HG02759 (cell line): ENCODE measurements around the gene TPMT.
A peak's percentile ranks its signal among the peaks of the same experiment; 100 is the strongest.
"Not testable (repeated sequence)": the region's sequence is repeated elsewhere in the genome, so short reads cannot be mapped to it uniquely, and the experiment has no call there.

Experiments
- ATAC-seq: cut with Tn5 transposase; IDR thresholded peaks from one replicate; pipeline ENCODE4 v1.9.1; 2021; ENCODE audit warnings: mild to moderate bottlenecking, moderate library complexity; ENCODE audit not compliant: unreplicated experiment

Gene TPMT

DNA sequence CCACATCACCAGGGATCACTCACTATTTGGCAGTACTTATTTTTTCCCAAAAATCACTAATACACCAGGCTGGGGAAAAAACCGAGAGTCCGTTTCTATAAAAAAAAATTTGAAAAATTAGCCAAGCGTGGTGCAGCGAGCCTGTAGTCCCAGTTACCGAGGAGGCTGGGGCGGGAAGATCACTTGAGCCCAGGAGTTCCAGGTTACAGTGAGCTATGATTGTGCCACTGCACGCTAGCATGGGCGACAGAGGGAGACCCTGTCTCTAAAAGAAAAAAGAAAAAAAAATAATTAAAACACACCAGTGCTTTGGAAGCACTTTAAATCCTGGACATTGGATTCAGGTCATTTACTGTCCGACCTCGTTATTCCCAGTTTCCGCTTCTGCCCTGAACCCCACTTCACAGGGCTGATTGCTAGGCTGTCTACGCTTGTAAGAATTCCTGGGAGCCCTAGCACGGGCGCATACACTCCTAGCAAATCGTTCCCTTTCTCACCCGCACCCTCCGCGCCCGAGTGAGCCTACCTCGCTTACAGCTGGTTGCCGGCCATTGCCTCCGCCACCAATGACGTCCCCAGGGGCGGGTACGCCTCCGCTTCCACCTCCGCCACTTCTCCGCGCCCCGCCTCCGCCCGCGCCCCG is at the start of gene TPMT:
TSS of gene TPMT (minus strand) at position 571 of the 643 bp plus-strand sequence. CDS start 5,950 bp downstream, outside the sequence.
- peak; percentile 52 for ATAC-seq

DNA sequence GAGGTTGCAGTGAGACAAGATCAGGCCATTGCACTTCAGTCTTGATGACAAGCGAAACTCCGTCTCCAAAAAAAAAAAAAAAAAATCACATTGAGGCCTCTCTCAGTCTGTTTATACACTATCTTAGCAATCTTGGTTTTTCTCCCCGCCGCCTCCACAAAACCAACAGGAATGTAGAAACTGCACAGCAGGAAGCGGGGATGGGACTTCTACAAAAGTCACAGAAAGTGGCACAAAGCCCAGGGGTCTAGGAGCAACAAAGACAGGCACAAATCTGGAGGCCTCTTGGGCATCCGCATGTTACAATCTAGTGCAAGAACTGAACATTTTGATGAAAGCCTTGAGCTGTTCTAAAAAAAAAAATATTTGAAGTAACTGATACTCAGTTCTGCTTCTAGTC is 48.9 kb upstream of the TPMT start:
- ATAC-seq = no peak

DNA sequence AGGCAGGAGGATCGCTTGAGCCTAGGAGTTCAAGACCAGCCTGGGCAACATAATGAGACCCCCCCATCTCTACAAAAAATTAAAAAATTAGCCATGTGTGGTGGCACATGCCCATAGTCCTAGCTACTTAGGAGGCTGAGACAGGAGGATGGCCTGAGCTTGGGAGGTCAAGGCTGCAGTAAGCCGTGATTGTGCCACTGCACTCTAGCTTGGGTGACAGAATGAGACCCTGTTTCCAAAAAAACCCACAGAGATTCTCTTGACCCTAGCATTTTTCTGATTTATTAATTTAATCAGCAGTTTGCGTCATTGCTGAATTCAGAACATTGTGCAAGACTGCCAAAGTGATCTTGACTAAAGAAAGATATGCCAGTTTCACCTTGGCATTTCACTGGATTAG is 37.1 kb upstream of the TPMT start:
- no peak for ATAC-seq

DNA sequence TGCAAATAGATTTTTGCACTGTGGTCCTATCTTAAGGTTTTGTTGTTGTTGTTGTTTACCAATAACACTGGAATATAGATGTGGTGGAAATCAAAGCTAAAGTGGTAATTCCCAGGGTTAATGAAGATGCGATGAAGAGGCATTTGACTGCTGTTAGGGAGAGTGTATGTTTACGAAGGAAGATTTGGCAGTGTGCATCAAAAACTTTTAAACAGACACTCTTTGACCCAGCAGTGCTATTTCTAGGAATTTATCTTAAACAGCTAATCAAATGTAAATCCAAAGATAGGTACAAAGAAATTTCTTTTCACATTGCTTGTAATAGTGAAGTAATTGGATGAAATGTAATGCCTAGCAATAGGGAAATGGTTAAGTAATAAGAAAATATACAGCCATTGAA is 34.3 kb upstream of the TPMT start:
- ATAC-seq = no peak

DNA sequence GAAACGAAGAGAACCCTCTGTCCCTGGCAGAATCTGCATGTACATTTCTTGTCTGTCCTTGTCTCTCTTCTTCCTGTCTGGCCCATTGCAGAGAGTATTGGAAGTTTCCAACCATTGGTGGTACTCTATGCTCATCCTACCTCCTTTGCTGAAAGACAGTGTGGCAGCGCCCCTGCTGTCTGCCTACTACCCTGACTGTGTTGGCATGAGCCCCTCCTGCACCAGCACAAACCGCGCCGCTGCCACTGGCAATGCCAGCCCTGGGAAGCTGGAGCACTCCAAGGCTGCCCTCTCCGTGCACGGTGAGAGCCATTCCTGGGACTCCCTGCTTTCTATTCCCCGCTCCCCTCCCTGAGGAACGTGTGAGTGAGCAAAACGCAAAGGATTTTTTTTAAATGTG is 32.8 kb upstream of the TPMT start:
- no peak for ATAC-seq

DNA sequence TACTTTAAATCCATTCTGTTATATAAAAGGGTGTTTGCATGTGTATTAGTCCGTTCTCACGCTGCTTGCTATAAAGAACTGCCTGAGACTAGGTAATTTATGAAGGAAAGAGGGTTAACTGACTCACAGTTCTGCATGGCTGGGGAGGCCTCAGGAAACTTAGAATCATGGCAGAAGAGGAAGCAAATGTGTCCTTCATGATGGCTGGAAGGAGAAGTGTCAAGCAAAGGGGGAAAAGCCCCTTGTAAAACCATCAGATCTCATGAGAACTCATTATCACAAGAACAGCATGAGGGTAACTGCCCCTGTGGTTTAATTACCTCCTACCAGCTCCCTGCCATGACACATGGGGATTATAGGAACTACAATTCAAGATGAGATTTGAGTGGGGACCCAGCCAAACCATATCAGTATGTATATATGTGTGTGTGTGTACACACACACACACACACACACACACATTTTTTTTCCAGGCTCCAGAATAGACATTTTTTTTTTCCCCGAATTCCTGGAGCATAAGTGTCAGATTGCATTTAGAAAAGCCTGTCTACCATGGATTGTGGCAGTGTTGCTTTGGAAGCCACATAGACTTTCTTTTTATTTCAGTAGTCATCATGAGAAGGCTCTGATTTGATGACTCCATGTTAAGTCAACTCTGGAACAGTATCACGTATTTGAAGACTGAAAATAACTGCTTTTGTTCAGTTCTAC is 31.8 kb upstream of the TPMT start:
- ATAC-seq = peak; percentile 52

DNA sequence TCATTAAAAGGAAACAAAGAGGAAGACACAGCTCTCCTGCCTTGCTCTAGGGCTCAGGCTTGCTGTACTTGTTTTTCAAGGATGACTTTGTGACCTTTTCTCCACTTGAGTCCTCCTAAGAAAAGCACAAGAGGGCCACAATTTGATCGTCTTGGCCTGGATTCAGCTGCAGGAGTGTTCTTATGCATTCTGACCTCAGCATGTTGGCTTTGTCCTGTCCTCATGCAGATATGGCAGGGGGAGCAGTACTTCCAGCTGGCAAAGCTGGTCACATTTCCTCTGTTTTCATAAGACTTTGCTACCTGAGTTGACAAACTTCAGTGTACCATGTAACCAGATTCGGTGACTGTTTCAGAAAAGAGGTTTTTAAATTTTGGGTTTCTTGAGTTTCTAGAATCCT is 31.2 kb upstream of the TPMT start:
- peak; percentile 44 for ATAC-seq

DNA sequence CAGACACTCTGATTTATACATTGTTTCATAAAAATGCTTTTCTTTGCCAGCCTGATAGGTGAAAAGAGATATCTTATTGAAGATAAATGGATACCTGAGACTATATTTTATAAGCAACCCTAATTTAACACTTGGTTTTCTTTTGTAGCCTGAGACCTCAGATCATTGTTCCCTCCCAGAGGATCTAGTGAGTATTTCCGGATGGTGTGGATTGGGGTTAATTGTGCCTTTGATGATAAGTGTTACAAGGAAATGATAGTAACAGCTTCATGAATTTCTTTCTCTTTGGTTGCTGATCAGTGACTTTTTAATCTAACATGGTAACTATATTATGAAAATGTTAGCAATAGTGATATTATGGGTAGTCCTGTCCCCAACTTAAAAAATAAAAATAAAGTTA is 30.7 kb upstream of the TPMT start:
- ATAC-seq = no peak

DNA sequence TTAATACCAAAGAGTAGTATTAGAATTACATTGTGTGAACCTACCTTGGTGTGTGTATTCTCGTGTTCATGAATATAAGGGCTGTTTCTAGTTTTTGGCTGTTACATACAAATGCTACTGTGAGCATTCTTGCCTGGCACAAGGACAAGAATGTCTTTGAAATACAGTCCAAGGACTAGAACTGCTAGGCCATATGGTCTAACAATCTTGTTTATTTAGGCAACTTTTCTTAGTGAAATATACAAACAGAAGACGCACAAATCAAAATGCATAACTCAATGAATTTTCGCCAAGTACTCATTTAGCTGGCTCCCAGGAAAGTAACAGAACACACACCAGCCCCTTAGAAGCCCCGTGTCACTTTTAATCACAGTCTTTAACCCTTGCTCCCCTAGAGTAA is 28.9 kb upstream of the TPMT start:
- no peak for ATAC-seq

DNA sequence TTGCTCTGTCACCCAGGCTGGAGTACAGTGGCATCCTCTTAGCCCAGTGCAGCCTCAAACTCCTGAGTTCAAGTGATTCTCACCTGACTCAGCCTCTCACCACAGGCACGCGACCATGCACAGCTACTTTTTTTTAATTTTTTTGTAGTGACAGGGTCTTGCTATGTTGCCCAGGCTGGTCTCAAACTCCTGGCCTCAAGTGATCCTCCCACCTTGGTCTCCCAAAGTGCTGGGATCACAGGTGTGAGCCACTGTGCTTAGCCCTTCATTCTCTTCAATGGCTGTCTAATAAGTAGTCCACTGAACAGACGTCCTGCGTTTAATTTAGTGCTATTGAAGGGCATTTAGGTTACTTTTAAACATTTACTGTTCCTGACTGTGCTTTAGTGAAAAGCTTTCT is 27.7 kb upstream of the TPMT start:
- ATAC-seq = no peak

DNA sequence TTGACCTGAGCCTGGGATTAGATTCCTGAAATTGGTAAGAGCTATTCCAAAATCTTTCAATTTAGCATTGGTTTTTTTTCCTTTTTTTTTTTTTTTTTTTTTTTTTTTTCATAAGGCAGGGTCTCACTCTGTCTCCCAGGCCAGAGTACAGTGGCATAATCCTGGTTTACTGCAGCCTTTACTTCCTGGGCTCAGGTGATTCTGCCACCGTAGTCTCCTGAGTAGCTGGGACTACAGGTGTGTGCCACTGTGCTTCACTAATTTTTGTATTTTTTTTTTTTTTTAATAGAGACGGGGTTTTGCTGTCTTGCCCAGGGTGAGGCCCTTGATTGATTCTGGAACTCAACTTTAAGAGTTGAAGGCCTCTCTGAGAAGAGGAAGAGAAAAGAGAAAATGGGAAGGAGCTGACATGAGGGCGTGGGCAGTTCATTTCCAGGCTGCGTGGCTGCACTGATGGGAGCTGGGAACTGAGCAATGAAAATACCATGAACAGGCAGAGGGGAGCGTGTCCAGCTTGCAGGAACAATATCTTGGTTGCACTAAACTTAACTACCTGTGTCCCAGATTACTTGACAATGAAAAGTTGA is 25.0 kb upstream of the TPMT start:
- no peak for ATAC-seq

DNA sequence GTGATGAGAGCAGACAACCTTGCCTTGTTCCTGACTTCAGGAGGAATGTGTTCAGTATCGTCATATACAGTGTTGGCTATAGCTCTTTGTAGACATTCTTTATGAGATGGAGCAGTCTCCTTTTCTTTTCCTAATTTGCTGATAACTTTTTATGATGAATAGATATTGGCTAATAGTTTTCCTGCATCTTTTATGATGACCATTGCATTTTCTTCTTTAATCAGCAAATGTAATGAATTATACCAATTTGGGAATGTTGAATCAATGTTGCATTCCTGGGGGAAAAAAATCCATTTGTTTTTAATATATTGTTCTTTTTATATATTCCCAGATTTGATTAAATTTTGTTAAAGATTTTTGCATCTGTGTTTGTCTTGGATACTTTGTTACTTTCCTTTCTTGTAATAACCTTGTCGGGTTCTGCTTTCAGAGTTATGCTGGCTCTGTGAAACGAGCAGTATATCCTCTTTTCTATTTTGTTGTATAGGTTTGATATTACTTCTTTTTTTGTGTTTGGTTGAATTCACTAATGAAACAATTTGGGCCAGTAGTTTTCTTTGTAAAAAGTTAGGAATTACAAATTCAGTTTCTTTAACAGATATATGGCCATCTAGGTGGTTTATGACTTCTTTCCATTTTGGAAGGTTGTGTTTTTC is 24.2 kb upstream of the TPMT start:
- ATAC-seq = no peak

DNA sequence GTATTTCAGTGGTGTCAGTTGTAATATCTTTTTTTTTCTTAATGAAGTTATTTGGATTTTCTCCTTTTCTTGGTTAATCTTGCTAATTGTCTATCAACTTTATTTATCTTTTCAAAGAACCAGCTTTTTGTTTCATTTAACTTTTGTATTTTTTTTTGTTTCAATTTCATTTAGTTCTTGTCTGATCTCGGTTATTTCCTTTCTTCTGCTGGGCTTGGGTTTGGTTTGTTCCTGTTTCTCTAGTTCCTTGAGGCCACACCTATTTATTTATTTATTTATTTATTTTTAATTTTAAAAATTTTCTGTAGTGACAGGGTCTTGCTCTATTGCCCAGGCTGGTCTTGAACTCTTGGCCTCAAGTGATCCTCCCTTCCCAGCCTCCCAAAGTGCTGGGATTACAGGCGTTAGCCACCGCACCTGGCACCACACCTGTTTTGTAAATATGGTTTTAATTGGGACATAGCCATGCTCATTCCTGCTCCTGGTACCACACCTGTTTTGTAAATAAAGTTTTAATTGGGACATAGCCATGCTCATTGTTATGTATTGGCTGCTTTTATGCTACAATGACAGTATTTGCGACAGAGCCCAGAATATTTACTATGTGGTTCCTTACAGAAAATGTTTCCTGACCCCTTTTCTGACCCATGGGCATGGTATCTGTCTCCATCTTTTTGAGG is 22.5 kb upstream of the TPMT start:
- no peak for ATAC-seq

DNA sequence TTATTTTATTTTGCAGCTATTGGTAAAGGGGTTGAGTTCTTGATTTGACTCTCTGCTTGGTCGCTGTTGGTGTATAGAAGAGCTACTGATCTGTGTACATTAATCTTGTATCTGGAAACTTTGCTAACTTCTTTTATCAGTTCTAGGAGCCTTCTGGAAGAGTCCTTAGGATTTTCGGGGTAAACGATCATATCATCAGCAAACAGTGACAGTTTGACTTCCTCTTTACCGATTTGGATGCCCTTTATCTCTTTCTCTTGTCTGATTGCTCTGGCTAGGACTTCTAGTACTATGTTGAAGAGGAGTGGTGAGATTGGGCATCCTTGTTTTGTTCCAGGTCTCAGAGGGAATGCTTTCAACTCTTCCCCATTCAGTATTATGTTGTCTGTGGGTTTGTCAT is 21.3 kb upstream of the TPMT start:
- not testable (repeated sequence) for ATAC-seq

DNA sequence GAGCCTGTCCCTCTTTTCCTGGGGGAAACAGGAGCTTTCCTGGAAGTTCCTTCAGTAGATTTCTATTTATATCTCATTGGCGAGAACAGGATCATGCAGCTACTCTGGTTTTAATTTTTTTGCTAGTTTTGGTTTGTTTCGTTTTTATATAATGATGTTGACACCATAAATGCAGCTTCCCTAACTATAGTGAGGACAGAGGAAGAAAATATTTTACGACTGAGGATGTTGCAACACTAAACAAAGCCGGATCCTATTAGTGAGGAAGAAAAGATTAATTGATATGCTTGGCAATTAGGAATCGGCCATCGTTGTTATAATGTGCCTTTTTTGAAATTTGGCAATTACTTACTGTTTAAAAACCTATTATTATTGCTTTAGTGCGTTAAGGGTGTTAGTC is 17.0 kb upstream of the TPMT start:
- no peak for ATAC-seq

DNA sequence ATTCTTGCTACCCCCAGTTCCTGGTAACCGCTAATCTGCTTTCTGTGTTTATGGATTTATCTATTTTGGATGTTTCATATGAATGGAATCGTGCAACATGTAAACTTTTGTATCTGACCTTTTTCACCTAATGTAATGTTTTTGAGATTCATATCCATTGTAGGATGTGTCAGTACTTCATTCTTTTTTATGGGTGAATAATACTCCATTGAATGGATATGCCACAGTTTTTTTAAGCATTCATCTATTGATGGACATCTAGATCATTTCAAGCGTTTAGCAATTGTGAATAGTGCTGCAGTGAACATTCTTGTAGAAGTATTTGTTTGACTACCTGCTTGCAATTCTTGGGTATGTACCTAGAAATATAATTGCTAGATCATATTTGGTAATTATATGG is 13.4 kb upstream of the TPMT start:
- ATAC-seq = no peak

DNA sequence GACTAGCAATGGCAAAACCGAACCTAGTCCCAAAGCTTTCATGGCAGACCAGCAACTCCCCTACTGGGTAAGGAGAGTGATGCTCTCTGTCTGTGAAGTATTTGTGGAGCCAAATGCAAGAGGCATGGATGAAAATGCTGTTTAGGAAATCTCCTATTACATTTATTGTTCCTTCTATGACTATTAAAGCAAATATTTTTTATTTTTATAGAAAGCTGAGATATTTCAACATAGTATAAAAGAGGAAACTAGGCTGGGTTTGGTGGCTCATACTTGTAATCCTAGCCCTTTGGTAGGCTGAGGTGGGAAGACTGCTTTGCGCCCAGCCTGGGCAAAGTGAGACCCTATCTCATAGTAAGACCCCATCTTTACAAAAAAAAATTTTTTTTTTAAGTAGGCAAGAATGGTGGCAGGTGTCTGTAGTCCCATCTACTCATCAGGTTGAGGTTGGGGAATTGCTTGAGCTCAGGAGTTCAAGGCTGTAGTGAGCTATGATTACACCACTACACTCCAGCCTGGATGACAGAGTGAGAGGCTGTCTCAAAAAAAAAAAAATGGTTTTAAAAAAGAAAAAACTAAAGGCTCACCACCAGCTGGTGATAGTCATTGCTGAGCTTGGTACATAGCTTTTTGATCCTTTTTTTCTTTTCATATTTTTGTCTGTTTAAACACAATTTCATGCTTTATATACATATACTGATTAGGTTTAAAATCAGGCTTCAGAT is 11.6 kb upstream of the TPMT start:
- no peak for ATAC-seq

DNA sequence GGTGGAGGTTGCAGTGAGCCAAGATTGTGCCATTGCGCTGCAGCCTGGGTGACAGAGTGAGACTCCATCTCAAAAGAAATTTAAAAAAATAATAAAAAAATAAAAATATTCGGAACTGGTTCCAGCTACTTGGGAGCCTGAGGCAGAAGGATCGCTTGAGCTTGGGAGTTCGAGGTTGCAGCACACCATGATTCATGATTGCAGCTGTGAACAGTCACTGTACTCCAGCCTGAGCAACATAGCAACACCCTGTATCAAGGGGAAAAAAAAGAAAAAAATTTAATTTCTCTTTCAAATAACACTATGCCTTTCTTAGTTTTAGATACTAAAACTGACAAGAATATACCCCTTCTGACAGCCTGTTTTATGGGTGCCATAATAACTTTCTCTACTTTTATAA is 10.9 kb upstream of the TPMT start:
- no peak for ATAC-seq

DNA sequence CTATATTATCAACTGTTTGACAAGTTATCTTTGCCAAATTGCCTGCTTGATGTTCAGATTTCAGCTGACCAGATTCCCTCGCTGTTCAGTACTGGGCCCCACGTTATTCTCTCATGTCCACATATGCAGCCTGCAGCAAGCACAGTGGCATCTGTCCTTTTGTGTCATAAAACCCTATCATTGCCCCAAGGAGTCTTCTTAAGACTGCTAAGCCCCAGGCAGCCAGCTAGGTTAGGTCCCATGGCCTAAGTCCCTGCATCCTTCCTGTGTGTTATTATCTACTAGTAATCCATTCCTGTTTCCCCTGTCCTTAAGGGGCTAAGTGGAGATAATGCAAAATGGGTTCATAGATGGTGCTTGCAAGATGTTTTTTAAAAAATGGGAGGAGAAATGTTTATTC is 7.5 kb upstream of the TPMT start:
- no peak for ATAC-seq

DNA sequence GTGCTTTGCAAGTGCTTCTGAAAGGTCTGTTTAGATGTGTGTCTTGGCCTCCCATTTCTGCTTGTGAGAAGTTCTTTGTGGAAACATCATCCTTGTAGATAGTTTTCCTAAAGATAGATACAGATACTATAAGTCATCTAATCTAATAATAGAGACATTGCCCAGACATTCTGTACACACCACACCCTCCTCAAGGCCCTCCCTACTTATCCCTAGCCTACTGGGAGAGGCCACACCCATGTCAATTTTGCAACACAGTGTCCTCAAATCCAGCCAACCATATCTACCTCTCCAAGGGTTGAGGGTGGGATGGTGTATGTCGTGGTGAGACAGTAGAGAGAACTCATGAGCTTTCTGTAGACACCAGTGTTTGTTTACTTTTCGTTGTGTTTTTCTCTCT is 6.6 kb upstream of the TPMT start:
- ATAC-seq = no peak

DNA sequence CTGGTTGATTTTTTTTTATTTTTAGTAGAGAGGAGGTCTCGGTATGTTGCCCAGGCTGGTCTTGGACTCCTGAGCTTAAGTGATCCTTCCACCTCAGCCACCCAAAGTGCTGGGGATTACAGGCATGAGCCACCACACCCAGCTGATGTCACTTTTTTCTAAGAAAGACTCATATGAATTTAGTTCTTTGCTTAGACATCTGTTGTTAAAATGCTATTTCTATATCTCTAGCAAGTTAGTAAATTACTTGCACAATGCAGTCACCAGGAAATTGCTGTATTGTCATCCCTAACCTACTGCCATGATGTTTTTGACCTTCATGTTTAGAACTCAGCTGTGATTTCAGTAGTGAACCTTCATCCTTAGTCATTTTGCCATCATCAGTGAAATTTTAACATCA is 6.0 kb upstream of the TPMT start:
- no peak for ATAC-seq
